Measurements from ENCODE around the gene IDH1.

The IDH1 gene

GRCh38 chr2:208294482-208295024 lies 39.7 kb upstream of the IDH1 start:
- H3K27ac ChIP-seq (replicated peaks): no peak overlapping the region

GRCh38 chr2:208285853-208286252 lies 31.0 kb upstream of the IDH1 start:
- Histone ChIP-seq H3K4me3 (replicated peaks; ENCODE audit: insufficient read depth, low read length) (no peak overlapping the region), H3K27ac (replicated peaks) (peak overlapping the region; percentile 63), H3K27me3 (ENCODE audit: insufficient read depth, poor library complexity, severe bottlenecking) (no peaks in the 10 kb centered on the region)
- peak in 1 of 2 experiments; percentile 64 for DNase-seq (ENCODE audit: low read depth in 1 of 2, low spot score in 1 of 2)
- TF ChIP-seq CTCF (IDR thresholded peaks at IDR 0.05; ENCODE audit: insufficient read depth, low read length) (no peak), SPI1 (IDR thresholded peaks at IDR 0.05; ENCODE audit: borderline replicate concordance, low read depth) (peak; percentile 83), POLR2AphosphoS5 (IDR thresholded peaks at IDR 0.05; ENCODE audit: low read depth) (peak; percentile 27; the same call in 1 of the 2 replicates), GABPA (IDR thresholded peaks at IDR 0.05; ENCODE audit: low read depth) (no peak)

More at GRCh38 chr2:208294482-208295024, 39.7 kb upstream of the IDH1 start:
- Histone ChIP-seq H3K27me3 (ENCODE audit: insufficient read depth, poor library complexity, severe bottlenecking) (no peaks in the 10 kb centered on the region), H3K4me3 (replicated peaks; ENCODE audit: insufficient read depth, low read length) (no peak overlapping the region)
- TF ChIP-seq POLR2AphosphoS5 (IDR thresholded peaks at IDR 0.05; ENCODE audit: low read depth) (no peak), REST (IDR thresholded peaks at IDR 0.05; ENCODE audit: insufficient replicate concordance, low read depth) (no peak), SPI1 (IDR thresholded peaks at IDR 0.05; ENCODE audit: borderline replicate concordance, low read depth) (no peak), CTCF (IDR thresholded peaks at IDR 0.05; ENCODE audit: insufficient read depth, low read length) (no peak), GABPA (IDR thresholded peaks at IDR 0.05; ENCODE audit: low read depth) (no peak)
- DNase-seq (ENCODE audit: low read depth in 1 of 2, low spot score in 1 of 2): no peak

- Histone ChIP-seq H3K4me3 (replicated peaks; ENCODE audit: insufficient read depth, low read length) (no peak overlapping the region), H3K27ac (replicated peaks) (no peak overlapping the region), H3K27me3 (ENCODE audit: insufficient read depth, poor library complexity, severe bottlenecking) (no peaks in the 10 kb centered on the region)
- DNase-seq (ENCODE audit: low read depth in 1 of 2, low spot score in 1 of 2): no peak
- TF ChIP-seq SPI1 (IDR thresholded peaks at IDR 0.05; ENCODE audit: borderline replicate concordance, low read depth) (no peak), POLR2AphosphoS5 (IDR thresholded peaks at IDR 0.05; ENCODE audit: low read depth) (no peak), GABPA (IDR thresholded peaks at IDR 0.05; ENCODE audit: low read depth) (no peak), REST (IDR thresholded peaks at IDR 0.05; ENCODE audit: insufficient replicate concordance, low read depth) (no peak), CTCF (IDR thresholded peaks at IDR 0.05; ENCODE audit: insufficient read depth, low read length) (no peak)
Observed at GRCh38 chr2:208280933-208281332, 26.1 kb upstream of the IDH1 start.

GRCh38 chr2:208280234-208280633 lies 25.4 kb upstream of the IDH1 start:
- no peak for TF ChIP-seq REST (IDR thresholded peaks at IDR 0.05; ENCODE audit: insufficient replicate concordance, low read depth)
- no peak for TF ChIP-seq SPI1 (IDR thresholded peaks at IDR 0.05; ENCODE audit: borderline replicate concordance, low read depth)
- no peak for TF ChIP-seq CTCF (IDR thresholded peaks at IDR 0.05; ENCODE audit: insufficient read depth, low read length)
- no peak for TF ChIP-seq POLR2AphosphoS5 (IDR thresholded peaks at IDR 0.05; ENCODE audit: low read depth)
- TF ChIP-seq GABPA (IDR thresholded peaks at IDR 0.05; ENCODE audit: low read depth): no peak
- DNase-seq (ENCODE audit: low read depth in 1 of 2, low spot score in 1 of 2): no peak
- Histone ChIP-seq H3K27me3 (ENCODE audit: insufficient read depth, poor library complexity, severe bottlenecking) (no peaks in the 10 kb centered on the region), H3K27ac (replicated peaks) (no peak overlapping the region; the same call in 1 of the 2 replicates), H3K4me3 (replicated peaks; ENCODE audit: insufficient read depth, low read length) (no peak overlapping the region)

Data from HL-60 (cell line).